Measurements from ENCODE around the gene ABCC1.

- TF ChIP-seq CTCF (IDR thresholded peaks at IDR 0.05; ENCODE audit: insufficient read depth, low read length, poor library complexity, severe bottlenecking) (no peak), EZH2phosphoT487 (conservative IDR thresholded peaks at IDR 0.05; ENCODE audit: low read length) (no peak)
Measured at GRCh38 chr16:16036359-16036792, 87.0 kb downstream of the ABCC1 start.

Data from SU-DHL-6 (cell line).